CD4-positive, alpha-beta memory T cell (primary cell): ENCODE results near the gene HACD2. TPM values are rescaled to one million over a fixed set of nuclear protein-coding genes. Genes with fewer than 3 reads are reported as not detected.

Experiments used
- CTCF ChIA-PET: fragments of 350-600 bp; sonication (Branson Sonifier 250); formaldehyde crosslinking; loops from one replicate; lab custom pipeline; 2021; ENCODE audit warnings: inconsistent platforms; ENCODE audit not compliant: partially characterized antibody; lab: Charles Lee
- POLR2A ChIA-PET: fragments of 350-600 bp; sonication (Branson Sonifier 250); formaldehyde crosslinking; loops from one replicate; lab custom pipeline; 2021; ENCODE audit not compliant: partially characterized antibody; lab: Charles Lee
- DNase-seq, 5 donors: peaks; one replicate each; pipeline versions ENCODE4 v3.0.0 to v3.0.0-alpha.2; 2020 to 2022; ENCODE audit warnings: mixed read lengths in 1 of 5
- H3K27ac ChIP-seq: one replicate; pipeline ENCODE4 v1.7.0; 2013; ENCODE audit warnings: low read depth, low read length
- H3K27me3 ChIP-seq: 2 replicates; pipeline ENCODE4 v1.7.0; 2013; ENCODE audit warnings: mild to moderate bottlenecking, low read length, moderate library complexity; ENCODE audit not compliant: insufficient read depth
- H3K36me3 ChIP-seq: 2 replicates; pipeline ENCODE4 v1.7.0; 2013; ENCODE audit warnings: mild to moderate bottlenecking, low read length, moderate library complexity; ENCODE audit not compliant: insufficient read depth
- H3K4me1 ChIP-seq: 2 replicates; pipeline ENCODE4 v1.7.0; 2013; ENCODE audit warnings: mild to moderate bottlenecking, low read length, moderate library complexity; ENCODE audit not compliant: insufficient read depth
- H3K4me3 ChIP-seq, 2 donors: one replicate each; pipeline ENCODE4 v1.7.0; 2013; ENCODE audit warnings: low read length in 2 of 2, mild to moderate bottlenecking in 1 of 2
- H3K9me3 ChIP-seq, 2 donors: one replicate each; pipeline ENCODE4 v1.7.0; 2013; ENCODE audit warnings: low read length in 2 of 2, control low read depth in 1 of 2; ENCODE audit not compliant: control insufficient read depth in 1 of 2
- H3K27ac Mint-ChIP-seq, 7 donors: one replicate each; pipeline ENCODE4 v1.8.0; 2020 to 2021; ENCODE audit warnings: mixed read lengths in 7 of 7, mild to moderate bottlenecking in 6 of 7, inconsistent platforms in 3 of 7, moderate library complexity in 3 of 7
- H3K27me3 Mint-ChIP-seq, 2 donors: one replicate each; pipeline ENCODE4 v1.8.0; 2020 to 2021; ENCODE audit warnings: mixed read lengths in 2 of 2
- H3K36me3 Mint-ChIP-seq, 2 donors: one replicate each; pipeline ENCODE4 v1.8.0; 2020 to 2021; ENCODE audit warnings: mixed read lengths in 2 of 2, inconsistent platforms in 1 of 2, mild to moderate bottlenecking in 1 of 2
- H3K4me1 Mint-ChIP-seq, 4 donors: one replicate each; pipeline ENCODE4 v1.8.0; 2020 to 2021; ENCODE audit warnings: mixed read lengths in 4 of 4, mild to moderate bottlenecking in 1 of 4
- H3K4me3 Mint-ChIP-seq, 8 donors: one replicate each; pipeline ENCODE4 v1.8.0; 2020 to 2021; ENCODE audit warnings: mixed read lengths in 8 of 8, mild to moderate bottlenecking in 7 of 8, moderate library complexity in 6 of 8, inconsistent platforms in 3 of 8
- H3K9me3 Mint-ChIP-seq, 8 donors: one replicate each; pipeline ENCODE4 v1.8.0; 2020 to 2021; ENCODE audit warnings: mixed read lengths in 8 of 8, mild to moderate bottlenecking in 5 of 8, inconsistent platforms in 3 of 8, moderate library complexity in 1 of 8
- intact Hi-C: fragments of 100-400 bp; cut with micrococcal nuclease; formaldehyde crosslinking; loops from one replicate; pipeline ENCODE4 v1.15.1; 2023
- polyA plus RNA-seq, 2 donors: library from polyadenylated mRNA; unstranded; fragments of 300-500 nt; fragmentation: Illumina TruSeq; gene quantifications; one replicate each; pipeline ENCODE4 v1.2.3, GENCODE V29; 2021
- total RNA-seq, 2 experiments: library from RNA; stranded (reverse); gene quantifications; one replicate each; pipeline ENCODE4 v1.2.3, GENCODE V29; 2021

HACD2 gene
- total and polyA plus RNA-seq, 4 experiments from 2014 or later = 26.0 to 38.0 (median 28.2) TPM

GRCh38 chr3:123480428-123480827, 104.4 kb downstream of the HACD2 start:
- H3K9me3 Mint-ChIP-seq = peaks cover 0 to 1% (median 0%) of the 10 kb centered on the region in 8 donors
- DNase-seq = no peak
- ChIA-PET POLR2A (no interaction called here), CTCF (no interaction called here)
- Histone ChIP-seq H3K4me3 (no peak overlapping the region), H3K36me3 (no peaks in the 10 kb centered on the region), H3K27me3 (no peaks in the 10 kb centered on the region), H3K27ac (no peak overlapping the region), H3K4me1 (no peaks in the 10 kb centered on the region), H3K9me3 (no peaks in the 10 kb centered on the region)
- no peaks in the 10 kb centered on the region for H3K36me3 Mint-ChIP-seq
- no peak overlapping the region for H3K4me3 Mint-ChIP-seq
- no peak overlapping the region for H3K27ac Mint-ChIP-seq
- H3K27me3 Mint-ChIP-seq = peaks cover 0 to 18% of the 10 kb centered on the region in 2 donors
- intact Hi-C loops = no loop called here
- no peaks in the 10 kb centered on the region for H3K4me1 Mint-ChIP-seq

GRCh38 chr3:123479891-123480290, 105.0 kb downstream of the HACD2 start:
- no peak overlapping the region for H3K4me3 ChIP-seq
- Mint-ChIP-seq H3K27ac (peak overlapping the region in 1 of 7 donors; percentile 4), H3K4me3 (no peak overlapping the region), H3K36me3 (no peaks in the 10 kb centered on the region), H3K27me3 (peaks cover 0 to 20% of the 10 kb centered on the region in 2 donors), H3K4me1 (peaks cover 0 to 2% (median 0%) of the 10 kb centered on the region in 4 donors), H3K9me3 (peaks cover 0 to 1% (median 0%) of the 10 kb centered on the region in 8 donors)
- H3K36me3 ChIP-seq = no peaks in the 10 kb centered on the region
- H3K27ac ChIP-seq = no peak overlapping the region
- intact Hi-C loops = no loop called here
- H3K4me1 ChIP-seq = no peaks in the 10 kb centered on the region
- no peaks in the 10 kb centered on the region for H3K27me3 ChIP-seq
- DNase-seq = no peak
- ChIA-PET CTCF (no interaction called here), POLR2A (no interaction called here)
- no peaks in the 10 kb centered on the region for H3K9me3 ChIP-seq

- Mint-ChIP-seq H3K4me1 (peaks cover 0 to 2% (median 0%) of the 10 kb centered on the region in 4 donors), H3K9me3 (peaks cover 0 to 1% (median 0%) of the 10 kb centered on the region in 8 donors), H3K36me3 (no peaks in the 10 kb centered on the region), H3K27me3 (peaks cover 0 to 20% of the 10 kb centered on the region in 2 donors), H3K4me3 (no peak overlapping the region), H3K27ac (no peak overlapping the region)
- CTCF ChIA-PET = interaction anchor here (0.8 to 2.7 kb wide), 2 partner anchors 11 to 76 kb away, joined by 3 to 7 read pairs; no protein-coding TSS in a partner anchor
- no peak overlapping the region for H3K27ac ChIP-seq
- no peaks in the 10 kb centered on the region for H3K4me1 ChIP-seq
- H3K4me3 ChIP-seq = no peak overlapping the region
- POLR2A ChIA-PET = no interaction called here
- intact Hi-C loops = no loop called here
- H3K9me3 ChIP-seq = no peaks in the 10 kb centered on the region
- no peaks in the 10 kb centered on the region for H3K27me3 ChIP-seq
- no peaks in the 10 kb centered on the region for H3K36me3 ChIP-seq
- DNase-seq = no peak
Measured at GRCh38 chr3:123478314-123478713, 106.5 kb downstream of the HACD2 start.

GRCh38 chr3:123476967-123477750, 107.7 kb downstream of the HACD2 start:
- Histone ChIP-seq H3K27ac (no peak overlapping the region), H3K36me3 (no peaks in the 10 kb centered on the region), H3K4me1 (no peaks in the 10 kb centered on the region), H3K27me3 (no peaks in the 10 kb centered on the region), H3K9me3 (no peaks in the 10 kb centered on the region), H3K4me3 (no peak overlapping the region)
- DNase-seq = no peak
- intact Hi-C loops = no loop called here
- no peak overlapping the region for H3K27ac Mint-ChIP-seq
- H3K4me3 Mint-ChIP-seq = no peak overlapping the region
- ChIA-PET CTCF (interaction anchor here (1.2 to 2.7 kb wide), 2 partner anchors 12 to 14 kb away, joined by 3 to 7 read pairs; no protein-coding TSS in a partner anchor), POLR2A (no interaction called here)
- peaks cover 0 to 1% (median 0%) of the 10 kb centered on the region in 8 donors for H3K9me3 Mint-ChIP-seq
- peaks cover 0 to 2% (median 0%) of the 10 kb centered on the region in 4 donors for H3K4me1 Mint-ChIP-seq
- no peaks in the 10 kb centered on the region for H3K36me3 Mint-ChIP-seq
- H3K27me3 Mint-ChIP-seq = peaks cover 0 to 20% of the 10 kb centered on the region in 2 donors

GRCh38 chr3:123475786-123476185, 109.1 kb downstream of the HACD2 start:
- Histone ChIP-seq H3K4me3 (no peak overlapping the region), H3K27ac (no peak overlapping the region), H3K36me3 (no peaks in the 10 kb centered on the region), H3K27me3 (no peaks in the 10 kb centered on the region), H3K9me3 (no peaks in the 10 kb centered on the region), H3K4me1 (no peaks in the 10 kb centered on the region)
- Mint-ChIP-seq H3K9me3 (peaks cover 0 to 1% (median 0%) of the 10 kb centered on the region in 8 donors), H3K36me3 (no peaks in the 10 kb centered on the region), H3K27ac (no peak overlapping the region), H3K4me3 (no peak overlapping the region), H3K4me1 (peaks cover 0 to 2% (median 0%) of the 10 kb centered on the region in 4 donors), H3K27me3 (peaks cover 0 to 20% of the 10 kb centered on the region in 2 donors)
- intact Hi-C loops = no loop called here
- no peak for DNase-seq
- POLR2A ChIA-PET = no interaction called here
- CTCF ChIA-PET = no interaction called here

- ChIA-PET CTCF (interaction anchor here (1.2 kb wide), 1 partner anchor 13 kb away, joined by 4 read pairs; no protein-coding TSS in a partner anchor), POLR2A (no interaction called here)
- Histone ChIP-seq H3K9me3 (no peaks in the 10 kb centered on the region), H3K36me3 (no peaks in the 10 kb centered on the region), H3K27ac (no peak overlapping the region), H3K4me3 (no peak overlapping the region), H3K27me3 (no peaks in the 10 kb centered on the region), H3K4me1 (no peaks in the 10 kb centered on the region)
- Mint-ChIP-seq H3K9me3 (peaks cover 0 to 1% (median 0%) of the 10 kb centered on the region in 8 donors), H3K4me1 (peaks cover 0 to 2% (median 0%) of the 10 kb centered on the region in 4 donors), H3K36me3 (no peaks in the 10 kb centered on the region), H3K27ac (no peak overlapping the region), H3K4me3 (no peak overlapping the region), H3K27me3 (peaks cover 4 to 10% of the 10 kb centered on the region in 2 donors)
- intact Hi-C loops = no loop called here
- no peak for DNase-seq
Measured at GRCh38 chr3:123471106-123471505, 113.7 kb downstream of the HACD2 start.

- Mint-ChIP-seq H3K4me1 (no peaks in the 10 kb centered on the region), H3K4me3 (no peak overlapping the region), H3K27me3 (peaks cover 4 to 7% of the 10 kb centered on the region in 2 donors), H3K36me3 (no peaks in the 10 kb centered on the region), H3K9me3 (no peaks in the 10 kb centered on the region), H3K27ac (no peak overlapping the region)
- no peak for DNase-seq
- no peaks in the 10 kb centered on the region for H3K9me3 ChIP-seq
- no peak overlapping the region for H3K4me3 ChIP-seq
- ChIA-PET POLR2A (no interaction called here), CTCF (no interaction called here)
- H3K27me3 ChIP-seq = no peaks in the 10 kb centered on the region
- intact Hi-C loops = no loop called here
- H3K4me1 ChIP-seq = no peaks in the 10 kb centered on the region
- no peak overlapping the region for H3K27ac ChIP-seq
- H3K36me3 ChIP-seq = no peaks in the 10 kb centered on the region
Measured at GRCh38 chr3:123469323-123469995, 115.4 kb downstream of the HACD2 start.
